PC-3 (cell line): ENCODE measurements around the gene XYLT2. TPM values are rescaled to one million over a fixed set of nuclear protein-coding genes. Genes with fewer than 3 reads are reported as not detected.

Source experiments
- ATAC-seq: fragments of 200-7000 bp; cut with Tn5 transposase; 2 replicates; pipeline ENCODE4 v1.9.1; 2020; ENCODE audit warnings: mild to moderate bottlenecking, moderate library complexity
- BruUV-seq: library from RNA; stranded (reverse); fragments of 400-500 nt; replicated peaks from 2 replicates; lab custom pipeline; 2021; lab: Mats Ljungman, UMichigan
- CTCF ChIA-PET: fragments of 300-600 bp; sonication (Branson Sonifier 250); formaldehyde crosslinking; loops from one replicate; lab custom pipeline; 2022; ENCODE audit warnings: antibody characterized with exemption; lab: Charles Lee
- POLR2A ChIA-PET: fragments of 300-600 bp; sonication (Branson Sonifier 250); formaldehyde crosslinking; loops from one replicate; lab custom pipeline; 2022; ENCODE audit warnings: antibody characterized with exemption; ENCODE audit not compliant: unreplicated experiment; lab: Charles Lee
- DNase-seq: peaks from one replicate; pipeline ENCODE4 v3.0.0-alpha.2; 2015
- H2AFZ ChIP-seq: fragments of 300-600 bp; sonication (generic); 2 replicates; pipeline ENCODE4 v1.6.0; 2016; ENCODE audit warnings: antibody characterized with exemption, low read length
- H3F3A ChIP-seq: fragments of 300-600 bp; sonication (generic); one replicate; pipeline ENCODE4 v1.6.0; 2017; ENCODE audit warnings: antibody characterized with exemption, low read length, control low read depth, mild to moderate bottlenecking; ENCODE audit not compliant: unreplicated experiment
- H3K27ac ChIP-seq: fragments of 300-600 bp; sonication (generic); 2 replicates; pipeline ENCODE4 v1.5.1; 2016; ENCODE audit warnings: mild to moderate bottlenecking, low read length
- H3K27me3 ChIP-seq: fragments of 300-600 bp; sonication (generic); 2 replicates; pipeline ENCODE4 v1.6.1; 2016; ENCODE audit warnings: low read length, mixed read lengths
- H3K36me3 ChIP-seq: fragments of 300-600 bp; sonication (generic); 2 replicates; pipeline ENCODE4 v1.6.1; 2016; ENCODE audit warnings: low read depth, mixed run types, low read length, mixed read lengths
- H3K4me1 ChIP-seq: fragments of 300-600 bp; sonication (generic); 2 replicates; pipeline ENCODE4 v1.5.1; 2016; ENCODE audit warnings: low read length; ENCODE audit not compliant: insufficient read depth
- H3K4me2 ChIP-seq: fragments of 300-600 bp; sonication (generic); 2 replicates; pipeline ENCODE4 v1.6.0; 2016; ENCODE audit warnings: low read length
- H3K4me3 ChIP-seq: fragments of 300-600 bp; sonication (generic); 2 replicates; pipeline ENCODE4 v1.5.1; 2016; ENCODE audit warnings: mild to moderate bottlenecking, low read length, mixed read lengths
- H3K79me2 ChIP-seq: fragments of 300-600 bp; sonication (generic); 2 replicates; pipeline ENCODE4 v1.6.1; 2017; ENCODE audit warnings: low read length, mixed read lengths
- H3K9ac ChIP-seq: fragments of 300-600 bp; sonication (generic); 2 replicates; pipeline ENCODE4 v1.6.0; 2016; ENCODE audit warnings: mild to moderate bottlenecking, low read length
- H3K9me2 ChIP-seq: fragments of 300-600 bp; sonication (generic); replicated peaks from 2 replicates; pipeline ENCODE4 v1.6.1; 2016; ENCODE audit warnings: mixed run types, low read length, mixed read lengths
- H3K9me3 ChIP-seq: fragments of 300-600 bp; sonication (generic); 2 replicates; pipeline ENCODE4 v1.6.1; 2016; ENCODE audit warnings: low read length, mixed read lengths
- H4K20me1 ChIP-seq: fragments of 300-600 bp; sonication (generic); 2 replicates; pipeline ENCODE4 v1.6.1; 2016; ENCODE audit warnings: low read length, mixed read lengths
- CTCF ChIP-seq: fragments of 300-600 bp; sonication (generic); conservative IDR thresholded peaks from 2 replicates; pipeline ENCODE4 v1.5.1; 2017; ENCODE audit warnings: antibody characterized with exemption, low read depth, mild to moderate bottlenecking, low read length
- EZH2 ChIP-seq: fragments of 300-600 bp; sonication (generic); IDR thresholded peaks from one replicate; pipeline ENCODE4 v1.6.1; 2017; ENCODE audit warnings: antibody characterized with exemption, mild to moderate bottlenecking, low read length; ENCODE audit not compliant: unreplicated experiment
- EZH2phosphoT487 ChIP-seq: fragments of 300-600 bp; sonication (generic); IDR thresholded peaks from 2 replicates; pipeline ENCODE4 v1.6.1; 2018; ENCODE audit warnings: mild to moderate bottlenecking, antibody characterized with exemption, low read length, borderline replicate concordance
- intact Hi-C: fragments of 100-400 bp; cut with micrococcal nuclease; formaldehyde crosslinking; loops from 2 replicates; pipeline ENCODE4 v1.9.0; 2023
- total RNA-seq: library from RNA; depleted of rRNA; stranded (reverse); fragments of >200 nt; gene quantifications from 2 replicates; pipeline ENCODE4 v1.2.3, GENCODE V29; 2014

Gene XYLT2
- total RNA-seq, 1 experiment from 2014 or later: 53.5 TPM

- DNase-seq: no peak
- POLR2A ChIA-PET: no interaction called here
- Histone ChIP-seq H2AFZ (no peak overlapping the region), H3K4me3 (no peak overlapping the region), H3K36me3 (peaks cover 44% of the 10 kb centered on the region), H3K9ac (no peak overlapping the region), H3K4me1 (peaks cover 6% of the 10 kb centered on the region), H3K27ac (no peak overlapping the region), H3K4me2 (no peak overlapping the region), H4K20me1 (no peaks in the 10 kb centered on the region), H3F3A (peaks cover 3% of the 10 kb centered on the region), H3K9me2 (no peaks in the 10 kb centered on the region), H3K27me3 (no peaks in the 10 kb centered on the region), H3K9me3 (no peaks in the 10 kb centered on the region), H3K79me2 (peaks cover 25% of the 10 kb centered on the region)
- ATAC-seq: no peak
- BruUV-seq: no TSS peak
- intact Hi-C loops: no loop called here
- CTCF ChIA-PET: no interaction called here
- TF ChIP-seq CTCF (no peak), EZH2 (no peak), EZH2phosphoT487 (no peak)
These were observed 21.5 kb downstream of the XYLT2 start for GRCh38 chr17:50367401-50367800.

- no TSS peak for BruUV-seq
- CTCF ChIA-PET: no interaction called here
These were observed 24.1 kb downstream of the XYLT2 start for GRCh38 chr17:50370052-50370451.

More at GRCh38 chr17:50370052-50370451, 24.1 kb downstream of the XYLT2 start:
- Histone ChIP-seq H3K9ac (no peak overlapping the region), H2AFZ (no peak overlapping the region), H4K20me1 (no peaks in the 10 kb centered on the region), H3K4me2 (no peak overlapping the region), H3K4me1 (peaks cover 14% of the 10 kb centered on the region), H3F3A (peaks cover 3% of the 10 kb centered on the region), H3K9me3 (no peaks in the 10 kb centered on the region), H3K27me3 (no peaks in the 10 kb centered on the region), H3K9me2 (no peaks in the 10 kb centered on the region), H3K4me3 (no peak overlapping the region), H3K79me2 (peaks cover 40% of the 10 kb centered on the region), H3K27ac (no peak overlapping the region), H3K36me3 (peaks cover 44% of the 10 kb centered on the region)
- DNase-seq: no peak
- TF ChIP-seq EZH2 (no peak), CTCF (no peak)
- POLR2A ChIA-PET: no interaction called here
- ATAC-seq: no peak
- intact Hi-C loops: no loop called here
